Coronary artery (tissue), 2 donors: ENCODE results near the gene ACTR1A.

Source experiments
- DNase-seq: peaks from one replicate; pipeline ENCODE4 v3.0.0-alpha.2; 2017; ENCODE audit warnings: low spot score
- H3K27ac ChIP-seq, 2 donors: fragments of 200-600 bp; sonication (generic); one replicate each; pipeline ENCODE4 v1.5.1; 2016 to 2019
- H3K4me3 ChIP-seq: fragments of 200-600 bp; sonication (generic); 2 replicates; pipeline ENCODE4 v1.5.1; 2016; ENCODE audit warnings: mild to moderate bottlenecking, moderate library complexity
- CTCF ChIP-seq: fragments of 200-600 bp; sonication (generic); IDR thresholded peaks from one replicate; pipeline ENCODE4 v1.5.1; 2019; ENCODE audit warnings: antibody characterized with exemption

The ACTR1A gene

GRCh38 chr10:102534333-102534732 is 31.8 kb upstream of the ACTR1A start:
- Histone ChIP-seq H3K27ac (no peak overlapping the region), H3K4me3 (no peak overlapping the region)
- no peak for DNase-seq
- no peak for TF ChIP-seq CTCF

- no peak overlapping the region for H3K27ac ChIP-seq
- no peak overlapping the region for H3K4me3 ChIP-seq
- no peak for TF ChIP-seq CTCF
- DNase-seq: no peak
These were observed 25.0 kb upstream of the ACTR1A start for GRCh38 chr10:102527546-102527945.

GRCh38 chr10:102524746-102525145 is 22.2 kb upstream of the ACTR1A start:
- Histone ChIP-seq H3K27ac (peak overlapping the region in 1 of 2 donors; percentile 14), H3K4me3 (no peak overlapping the region)
- no peak for TF ChIP-seq CTCF
- peak; percentile 5 for DNase-seq

- no peak for TF ChIP-seq CTCF
- Histone ChIP-seq H3K27ac (peak overlapping the region; percentile 28 to 64), H3K4me3 (no peak overlapping the region)
- peak; percentile 81 for DNase-seq
These were observed 20.9 kb upstream of the ACTR1A start for GRCh38 chr10:102523250-102524029.

GRCh38 chr10:102522874-102523249 is 20.4 kb upstream of the ACTR1A start:
- no peak overlapping the region for H3K4me3 ChIP-seq
- DNase-seq: no peak
- peak overlapping the region; percentile 28 to 64 for H3K27ac ChIP-seq
- TF ChIP-seq CTCF: no peak

GRCh38 chr10:102519246-102519825 is 16.8 kb upstream of the ACTR1A start:
- Histone ChIP-seq H3K27ac (no peak overlapping the region), H3K4me3 (no peak overlapping the region)
- DNase-seq: no peak
- TF ChIP-seq CTCF: no peak

- TF ChIP-seq CTCF: no peak
- no peak overlapping the region for H3K27ac ChIP-seq
- H3K4me3 ChIP-seq: no peak overlapping the region
- no peak for DNase-seq
These were observed 15.0 kb upstream of the ACTR1A start for GRCh38 chr10:102517553-102517952.
